GM18951 (cell line): ENCODE results near the gene CHST2.
"Not testable (repeated sequence)": the region's sequence is repeated elsewhere in the genome, so short reads cannot be mapped to it uniquely, and the experiment has no call there.

Experiments used
- POLR2A ChIP-seq: IDR thresholded peaks from 4 replicates; pipeline ENCODE4 v1.6.1; 2011; ENCODE audit warnings: mild to moderate bottlenecking; ENCODE audit not compliant: insufficient read length, insufficient read depth; ENCODE audit errors: extremely low read depth
- in situ Hi-C: fragments of 300-500 bp; cut with MboI; formaldehyde crosslinking; loops from one replicate; pipeline ENCODE4 v1.12.0; 2022; ENCODE audit warnings: low sequenced_read_pairs, mixed read lengths, inconsistent platforms; ENCODE audit not compliant: unreplicated experiment

The CHST2 gene

DNA sequence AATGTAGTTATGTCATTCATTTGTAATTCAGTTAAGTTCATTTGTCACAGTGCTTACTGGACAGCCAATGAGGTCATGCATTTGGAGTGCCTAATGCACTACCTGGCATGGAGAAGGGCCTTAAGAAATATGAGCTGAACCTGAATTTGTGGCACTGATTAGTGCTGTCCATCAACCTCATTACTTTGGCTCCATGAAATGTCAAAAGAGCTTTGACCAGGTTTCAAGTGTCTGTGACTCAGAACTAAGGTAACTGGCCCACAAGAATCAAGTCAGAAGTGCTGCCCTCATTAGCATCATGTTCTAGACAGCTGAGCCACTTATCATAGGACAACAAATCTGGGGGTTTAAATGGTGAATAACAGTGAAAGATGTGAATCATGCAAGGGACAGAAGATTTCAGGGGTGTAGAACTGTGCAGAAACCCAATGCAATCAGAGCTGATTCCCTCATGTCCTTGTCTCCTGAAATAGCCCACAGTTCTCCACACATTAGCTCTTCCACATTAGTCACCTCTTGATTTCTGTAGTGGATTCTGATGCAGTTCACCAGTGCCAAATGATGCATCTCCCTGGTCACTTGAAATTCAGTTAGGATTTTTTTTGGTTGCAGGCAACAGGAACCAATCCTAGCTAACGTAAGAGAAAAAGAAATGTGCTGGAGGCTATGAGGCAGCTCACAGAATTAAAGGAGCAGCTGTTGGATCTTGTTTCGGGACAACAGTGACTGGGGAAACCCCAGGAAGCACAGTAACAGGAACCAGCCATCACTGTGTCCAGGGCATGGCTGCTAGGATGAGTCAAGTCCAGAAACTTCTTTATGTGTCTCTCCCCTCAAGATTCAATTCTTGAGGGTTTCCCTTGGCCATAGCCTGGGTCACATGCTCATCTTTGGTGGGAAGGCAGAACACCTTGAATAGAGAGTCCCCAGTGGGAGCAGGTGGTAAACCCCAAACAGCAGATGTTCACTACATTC is 38.7 kb downstream of the CHST2 start:
- in situ Hi-C loops: no loop called here

DNA sequence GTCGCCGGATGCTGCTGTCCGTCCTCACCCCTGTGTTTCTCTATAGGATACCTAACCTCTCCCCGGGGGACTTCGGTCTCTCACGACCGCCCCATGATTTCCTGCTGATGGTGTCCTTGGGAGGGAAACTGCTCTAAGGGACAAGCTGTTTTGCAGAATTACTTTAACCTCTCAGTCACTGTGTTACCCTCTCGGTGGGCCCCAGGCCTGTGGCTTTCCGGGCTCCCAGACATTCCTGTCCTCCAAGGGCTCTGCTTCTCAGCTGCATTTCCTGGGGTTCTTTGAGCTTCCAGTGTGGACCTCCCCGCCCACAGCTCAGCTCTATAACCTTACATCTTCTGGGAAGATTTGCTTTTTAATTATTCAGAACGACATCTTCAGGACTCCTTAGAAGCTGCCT is 40.9 kb downstream of the CHST2 start:
- in situ Hi-C loops: no loop called here
- no peak for TF ChIP-seq POLR2A

More for the DNA sequence above, 38.7 kb downstream of the CHST2 start:
- no peak for TF ChIP-seq POLR2A

GRCh38 chr3:143163562-143164100 is 44.1 kb downstream of the CHST2 start:
- no peak for TF ChIP-seq POLR2A
- in situ Hi-C loops: no loop called here

GRCh38 chr3:143165211-143165610 is 45.6 kb downstream of the CHST2 start:
- no peak for TF ChIP-seq POLR2A
- in situ Hi-C loops: no loop called here

GRCh38 chr3:143165612-143166285 is 46.2 kb downstream of the CHST2 start:
- in situ Hi-C loops: not testable (repeated sequence)

DNA sequence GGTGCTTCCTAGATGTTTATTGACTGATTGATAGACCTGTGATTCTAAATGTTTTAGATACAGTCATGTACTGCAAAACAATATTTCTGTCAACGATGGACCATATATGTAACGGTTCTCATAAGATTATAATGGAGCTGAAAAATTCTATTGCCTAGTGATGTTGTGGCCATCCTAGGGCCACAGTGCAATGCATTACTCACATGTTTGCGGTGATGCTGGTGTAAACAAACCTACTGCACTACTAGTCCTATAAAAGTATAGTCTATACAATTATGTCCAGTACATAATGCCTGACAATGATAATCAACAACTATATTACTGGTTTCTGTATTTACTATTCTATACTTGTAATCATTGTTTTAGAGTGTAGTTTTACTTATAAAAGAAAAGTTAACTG is 46.8 kb downstream of the CHST2 start:
- TF ChIP-seq POLR2A: no peak
- in situ Hi-C loops: no loop called here

GRCh38 chr3:143167969-143168854 is 48.6 kb downstream of the CHST2 start:
- in situ Hi-C loops: no loop called here
- TF ChIP-seq POLR2A: no peak

GRCh38 chr3:143168855-143169192 is 49.3 kb downstream of the CHST2 start:
- in situ Hi-C loops: no loop called here
- TF ChIP-seq POLR2A: no peak

DNA sequence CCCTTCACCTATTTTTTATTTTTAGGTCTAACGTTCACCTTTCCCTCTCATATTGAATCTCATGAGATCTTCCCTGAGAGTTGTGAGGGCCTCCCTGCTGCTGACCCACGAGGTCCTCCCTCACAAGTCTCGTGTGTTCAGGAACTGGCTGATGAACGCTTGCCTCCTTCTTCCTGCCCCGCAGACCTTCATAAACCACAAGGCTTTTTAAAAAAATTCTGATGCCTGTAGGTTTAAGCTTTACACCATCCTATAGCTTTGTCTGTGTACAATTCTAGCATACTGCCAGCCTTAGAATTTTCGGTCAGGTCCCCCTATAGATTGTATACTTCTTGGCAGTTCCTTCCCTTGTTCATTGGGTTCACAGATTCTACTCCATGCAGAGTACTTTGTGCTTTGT is 50.5 kb downstream of the CHST2 start:
- in situ Hi-C loops: no loop called here
- TF ChIP-seq POLR2A: no peak

- TF ChIP-seq POLR2A: no peak
- in situ Hi-C loops: no loop called here
Measured at GRCh38 chr3:143170676-143171075, 51.1 kb downstream of the CHST2 start.

DNA sequence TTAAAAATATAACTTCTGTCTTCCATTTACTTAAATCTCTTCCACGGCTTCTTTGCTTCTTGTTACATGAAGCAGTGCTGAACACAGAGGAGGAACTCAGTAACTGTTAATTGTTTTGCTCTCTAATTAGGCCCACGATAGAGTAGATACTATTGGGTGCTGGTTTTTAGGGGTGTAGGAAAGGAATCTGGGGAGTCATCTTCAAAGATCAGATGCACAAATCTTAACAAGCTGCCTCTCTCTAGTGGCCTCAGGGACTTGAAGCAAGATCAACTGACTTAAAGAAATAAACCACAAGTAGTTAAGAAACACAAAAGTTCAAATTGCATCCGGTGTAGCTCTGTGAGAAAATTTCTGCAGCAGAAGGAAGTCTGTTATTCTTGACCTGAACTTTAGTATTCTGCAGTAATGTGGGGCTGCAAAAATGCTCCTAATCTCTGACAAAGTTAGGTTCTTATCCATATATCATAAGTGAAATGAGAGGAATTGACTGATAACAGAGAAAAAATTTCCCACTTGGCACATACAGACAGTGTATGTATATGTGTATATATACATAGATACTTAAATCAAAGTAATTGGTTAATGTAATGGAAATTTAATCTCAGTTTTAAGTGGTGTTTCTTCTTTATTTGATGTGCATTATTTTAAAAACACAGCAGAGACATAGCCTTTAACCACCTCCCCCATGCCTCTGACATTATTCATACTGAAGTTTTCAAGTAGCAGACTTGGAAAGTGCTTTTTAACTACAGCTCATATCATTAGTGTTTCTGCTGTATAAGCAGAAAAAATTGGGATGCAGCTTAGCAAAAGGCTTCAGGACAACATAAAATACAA is 51.8 kb downstream of the CHST2 start:
- in situ Hi-C loops: no loop called here
- TF ChIP-seq POLR2A: no peak

DNA sequence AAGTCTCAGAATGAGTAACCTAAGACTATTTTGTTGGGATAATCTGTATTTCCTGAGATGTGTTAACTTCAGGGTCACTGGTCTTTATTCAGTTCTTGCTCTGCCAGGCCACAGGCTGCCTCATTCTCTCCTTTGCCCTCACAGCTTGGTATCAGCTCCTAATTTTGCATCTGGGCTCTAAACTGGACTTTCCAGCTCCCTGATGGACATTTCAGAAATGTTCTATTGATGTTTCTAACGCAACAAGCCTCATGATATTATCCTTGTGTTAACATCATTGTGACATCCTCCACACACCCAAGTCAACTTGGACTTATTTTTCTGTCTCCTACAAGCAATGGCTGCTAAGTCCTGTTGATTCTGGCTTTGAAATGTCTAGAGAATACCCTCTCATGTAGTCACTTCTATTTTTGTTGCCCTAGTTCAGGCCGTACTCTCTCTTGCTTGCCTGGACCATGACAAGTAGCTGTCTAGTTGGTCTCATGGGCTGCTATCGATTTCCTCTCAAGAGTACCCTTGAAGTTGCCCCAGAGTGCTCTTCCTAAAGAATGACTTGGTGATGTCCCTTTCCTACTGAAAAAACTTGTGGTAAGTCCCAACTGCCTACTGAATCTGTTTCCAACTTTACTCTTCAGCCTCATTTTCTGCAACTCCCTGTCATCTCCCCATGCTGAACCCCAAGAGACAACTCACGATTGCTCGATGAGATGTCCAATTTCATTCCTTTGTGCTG is 52.7 kb downstream of the CHST2 start:
- no peak for TF ChIP-seq POLR2A
- in situ Hi-C loops: no loop called here

DNA sequence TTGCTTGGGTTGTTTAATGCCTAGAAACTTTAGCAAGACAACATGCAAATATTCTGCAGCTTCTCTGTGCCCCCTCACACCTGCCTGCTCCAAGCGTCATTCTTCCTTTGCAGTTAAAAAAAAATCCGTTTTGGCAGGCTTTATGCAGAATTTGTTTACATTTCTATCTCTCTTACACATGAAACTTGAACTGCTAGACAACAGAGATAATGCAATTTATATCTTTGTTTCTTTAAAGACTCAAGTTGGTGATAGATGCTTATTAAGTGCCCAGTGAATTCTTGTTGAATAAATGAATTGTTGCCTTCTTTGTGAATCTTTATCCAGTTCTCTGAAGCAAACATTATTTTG is 53.2 kb downstream of the CHST2 start:
- no peak for TF ChIP-seq POLR2A
- in situ Hi-C loops: no loop called here
